ENCODE results near the gene SLC43A1.

Gene SLC43A1

GRCh38 chr11:57479021-57479663 is 36.4 kb downstream of the SLC43A1 start:
- no peak for DNase-seq (ENCODE audit: low spot score)

- DNase-seq (ENCODE audit: low spot score) = no peak
These were observed 37.9 kb downstream of the SLC43A1 start for GRCh38 chr11:57477507-57478189.

- peak; percentile 56 for DNase-seq (ENCODE audit: low spot score)
These were observed 38.6 kb downstream of the SLC43A1 start for GRCh38 chr11:57476757-57477506.

GRCh38 chr11:57476047-57476756 is 39.3 kb downstream of the SLC43A1 start:
- DNase-seq (ENCODE audit: low spot score) = peak; percentile 37

GRCh38 chr11:57475671-57476046 is 39.8 kb downstream of the SLC43A1 start:
- no peak for DNase-seq (ENCODE audit: low spot score)

- DNase-seq (ENCODE audit: low spot score) = no peak
These were observed 40.3 kb downstream of the SLC43A1 start for GRCh38 chr11:57475191-57475590.

GRCh38 chr11:57474803-57475115 is 40.7 kb downstream of the SLC43A1 start:
- no peak for DNase-seq (ENCODE audit: low spot score)

- no peak for DNase-seq (ENCODE audit: low spot score)
These were observed 41.3 kb downstream of the SLC43A1 start for GRCh38 chr11:57474017-57474802.

- no peak for DNase-seq (ENCODE audit: low spot score)
These were observed 42.1 kb downstream of the SLC43A1 start for GRCh38 chr11:57473285-57473841.

- DNase-seq (ENCODE audit: low spot score) = no peak
These were observed 44.0 kb downstream of the SLC43A1 start for GRCh38 chr11:57471496-57471895.

GRCh38 chr11:57469268-57469667 is 46.2 kb downstream of the SLC43A1 start:
- no peak for DNase-seq (ENCODE audit: low spot score)

GRCh38 chr11:57468276-57468675 is 47.2 kb downstream of the SLC43A1 start:
- DNase-seq (ENCODE audit: low spot score) = no peak

GRCh38 chr11:57467508-57468157 is 47.9 kb downstream of the SLC43A1 start:
- DNase-seq (ENCODE audit: low spot score) = no peak

GRCh38 chr11:57466680-57467079 is 48.8 kb downstream of the SLC43A1 start:
- DNase-seq (ENCODE audit: low spot score) = no peak

- DNase-seq (ENCODE audit: low spot score) = no peak
These were observed 50.8 kb downstream of the SLC43A1 start for GRCh38 chr11:57464539-57465181.

- no peak for DNase-seq (ENCODE audit: low spot score)
These were observed 51.6 kb downstream of the SLC43A1 start for GRCh38 chr11:57463671-57464538.

GRCh38 chr11:57462597-57462996 is 52.9 kb downstream of the SLC43A1 start:
- DNase-seq (ENCODE audit: low spot score) = no peak

- DNase-seq (ENCODE audit: low spot score) = no peak
These were observed 53.5 kb downstream of the SLC43A1 start for GRCh38 chr11:57461841-57462489.

All from kidney tubule cell (primary cell).